Tibial nerve (tissue), 3 donors: ENCODE data around the gene SPATA25.

ENCODE experiments used
- POLR2A ChIP-seq, 2 donors: fragments of 450-650 bp; IDR thresholded peaks; one replicate each; pipeline ENCODE4 v1.6.1; 2017; ENCODE audit warnings: antibody characterized with exemption in 2 of 2, mild to moderate bottlenecking in 2 of 2, moderate library complexity in 2 of 2
- TF ChIP-seq, protein P1 (sequence below), 5 experiments: fragments of 200-600 bp in 3 of 5; fragments of 450-650 bp in 2 of 5; sonication (generic) in 3 of 5; IDR thresholded peaks; one replicate each; pipeline ENCODE4 v1.5.1; 2016 to 2019; ENCODE audit warnings: antibody characterized with exemption in 5 of 5, mild to moderate bottlenecking in 3 of 5, moderate library complexity in 2 of 5

DNA sequence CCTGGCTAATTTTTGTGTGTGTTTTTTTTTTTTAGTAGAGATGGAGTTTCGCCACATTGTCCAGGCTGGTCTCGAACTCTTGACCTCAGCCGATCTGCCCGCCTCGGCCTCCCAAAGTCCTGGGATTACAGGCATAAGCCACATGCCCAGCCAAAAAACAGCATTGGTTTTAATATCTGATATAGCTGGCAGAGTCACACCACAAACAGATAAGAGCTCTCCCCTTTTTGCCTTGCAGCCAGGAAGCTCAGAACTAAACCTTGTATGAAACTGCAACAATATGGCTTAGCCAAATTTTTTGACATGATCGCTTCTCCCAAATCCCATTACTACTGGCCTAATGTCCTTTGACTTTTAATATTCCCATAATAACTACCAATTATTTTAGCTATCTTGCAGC lies 35.1 kb downstream of the SPATA25 start:
- TF ChIP-seq, protein P1, sequence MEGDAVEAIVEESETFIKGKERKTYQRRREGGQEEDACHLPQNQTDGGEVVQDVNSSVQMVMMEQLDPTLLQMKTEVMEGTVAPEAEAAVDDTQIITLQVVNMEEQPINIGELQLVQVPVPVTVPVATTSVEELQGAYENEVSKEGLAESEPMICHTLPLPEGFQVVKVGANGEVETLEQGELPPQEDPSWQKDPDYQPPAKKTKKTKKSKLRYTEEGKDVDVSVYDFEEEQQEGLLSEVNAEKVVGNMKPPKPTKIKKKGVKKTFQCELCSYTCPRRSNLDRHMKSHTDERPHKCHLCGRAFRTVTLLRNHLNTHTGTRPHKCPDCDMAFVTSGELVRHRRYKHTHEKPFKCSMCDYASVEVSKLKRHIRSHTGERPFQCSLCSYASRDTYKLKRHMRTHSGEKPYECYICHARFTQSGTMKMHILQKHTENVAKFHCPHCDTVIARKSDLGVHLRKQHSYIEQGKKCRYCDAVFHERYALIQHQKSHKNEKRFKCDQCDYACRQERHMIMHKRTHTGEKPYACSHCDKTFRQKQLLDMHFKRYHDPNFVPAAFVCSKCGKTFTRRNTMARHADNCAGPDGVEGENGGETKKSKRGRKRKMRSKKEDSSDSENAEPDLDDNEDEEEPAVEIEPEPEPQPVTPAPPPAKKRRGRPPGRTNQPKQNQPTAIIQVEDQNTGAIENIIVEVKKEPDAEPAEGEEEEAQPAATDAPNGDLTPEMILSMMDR (IDR thresholded peaks at IDR 0.05) = no peak
- no peak for TF ChIP-seq POLR2A (IDR thresholded peaks at IDR 0.05)
